OCI-LY1 (cell line): ENCODE measurements around the gene SLX4IP.

Source experiments
- H2AFZ ChIP-seq: fragments of 200-600 bp; sonication (generic), shearing (Covaris generic); 2 replicates; pipeline ENCODE4 v1.6.0; 2014; ENCODE audit warnings: antibody characterized with exemption, mild to moderate bottlenecking, low read length
- H3F3A ChIP-seq: fragments of 200-600 bp; sonication (generic), shearing (Covaris generic); 2 replicates; pipeline ENCODE4 v1.6.0; 2014; ENCODE audit warnings: mild to moderate bottlenecking, antibody characterized with exemption, low read length, moderate library complexity; ENCODE audit not compliant: insufficient read depth
- H3K27ac ChIP-seq: fragments of 200-600 bp; sonication (generic); 2 replicates; pipeline ENCODE4 v1.5.1; 2014; ENCODE audit warnings: low read length, mixed run types, mild to moderate bottlenecking, low read depth; ENCODE audit not compliant: poor library complexity, severe bottlenecking
- H3K27me3 ChIP-seq: fragments of 200-600 bp; sonication (generic); 2 replicates; pipeline ENCODE4 v1.6.0; 2014; ENCODE audit warnings: antibody characterized with exemption, mild to moderate bottlenecking, low read length, moderate library complexity; ENCODE audit not compliant: insufficient read depth
- H3K36me3 ChIP-seq: fragments of 200-600 bp; sonication (generic); 2 replicates; pipeline ENCODE4 v1.6.1; 2014; ENCODE audit warnings: mild to moderate bottlenecking, antibody characterized with exemption, low read length, moderate library complexity, mixed read lengths; ENCODE audit not compliant: insufficient read depth
- H3K4me1 ChIP-seq: fragments of 200-600 bp; sonication (generic); 2 replicates; pipeline ENCODE4 v1.5.1; 2014; ENCODE audit warnings: mild to moderate bottlenecking, low read length, moderate library complexity; ENCODE audit not compliant: insufficient read depth, severe bottlenecking
- H3K4me2 ChIP-seq: fragments of 200-600 bp; sonication (generic), shearing (Covaris generic); 2 replicates; pipeline ENCODE4 v1.6.1; 2014; ENCODE audit warnings: low read length
- H3K4me3 ChIP-seq: fragments of 200-600 bp; sonication (generic); 2 replicates; pipeline ENCODE4 v1.5.1; 2014; ENCODE audit warnings: low read length, low read depth, mild to moderate bottlenecking, mixed read lengths; ENCODE audit not compliant: poor library complexity, severe bottlenecking
- H3K79me2 ChIP-seq: fragments of 200-600 bp; shearing (Covaris generic); 2 replicates; pipeline ENCODE4 v1.6.1; 2016; ENCODE audit warnings: mixed run types, low read length, mixed read lengths; ENCODE audit not compliant: insufficient read depth
- H3K9ac ChIP-seq: fragments of 200-600 bp; sonication (generic), shearing (Covaris generic); 2 replicates; pipeline ENCODE4 v1.6.1; 2014; ENCODE audit warnings: mild to moderate bottlenecking, low read length, mixed read lengths
- H3K9me2 ChIP-seq: fragments of 200-600 bp; sonication (generic), shearing (Covaris generic); 2 replicates; pipeline ENCODE4 v1.6.1; 2014; ENCODE audit warnings: low read depth, mild to moderate bottlenecking, low read length, mixed read lengths
- H3K9me3 ChIP-seq: fragments of 200-600 bp; shearing (Covaris generic); 2 replicates; pipeline ENCODE4 v1.6.1; 2014; ENCODE audit warnings: low read length, mixed read lengths
- H4K20me1 ChIP-seq: fragments of 200-600 bp; sonication (generic), shearing (Covaris generic); 2 replicates; pipeline ENCODE4 v1.6.0; 2016; ENCODE audit warnings: mild to moderate bottlenecking, low read length; ENCODE audit not compliant: insufficient read depth
- EZH2 ChIP-seq: fragments of 200-600 bp; sonication (generic), shearing (Covaris generic); IDR thresholded peaks from 2 replicates; pipeline ENCODE4 v1.8.0; 2017; ENCODE audit warnings: borderline replicate concordance, mixed run types, mild to moderate bottlenecking, antibody characterized with exemption, low read length, moderate library complexity, mixed read lengths
- TF ChIP-seq, protein P1 (sequence below): fragments of 200-600 bp; sonication (generic), shearing (Covaris generic); IDR thresholded peaks from 2 replicates; pipeline ENCODE4 v1.5.1; 2017; ENCODE audit warnings: mild to moderate bottlenecking, antibody characterized with exemption, low read length, moderate library complexity, mixed read lengths

SLX4IP gene

GRCh38 chr20:10561302-10561701 lies 126.2 kb downstream of the SLX4IP start:
- Histone ChIP-seq H3K27me3 (no peaks in the 10 kb centered on the region), H3K4me1 (peaks cover 22% of the 10 kb centered on the region), H2AFZ (no peak overlapping the region), H3K9me2 (no peaks in the 10 kb centered on the region), H3K36me3 (peaks cover 31% of the 10 kb centered on the region), H3K4me2 (no peak overlapping the region), H3K9me3 (no peaks in the 10 kb centered on the region), H3K9ac (no peak overlapping the region), H4K20me1 (no peaks in the 10 kb centered on the region), H3K27ac (no peak overlapping the region), H3K4me3 (no peak overlapping the region), H3K79me2 (no peaks in the 10 kb centered on the region), H3F3A (no peaks in the 10 kb centered on the region)
- TF ChIP-seq EZH2, result no peak
- TF ChIP-seq, protein P1, sequence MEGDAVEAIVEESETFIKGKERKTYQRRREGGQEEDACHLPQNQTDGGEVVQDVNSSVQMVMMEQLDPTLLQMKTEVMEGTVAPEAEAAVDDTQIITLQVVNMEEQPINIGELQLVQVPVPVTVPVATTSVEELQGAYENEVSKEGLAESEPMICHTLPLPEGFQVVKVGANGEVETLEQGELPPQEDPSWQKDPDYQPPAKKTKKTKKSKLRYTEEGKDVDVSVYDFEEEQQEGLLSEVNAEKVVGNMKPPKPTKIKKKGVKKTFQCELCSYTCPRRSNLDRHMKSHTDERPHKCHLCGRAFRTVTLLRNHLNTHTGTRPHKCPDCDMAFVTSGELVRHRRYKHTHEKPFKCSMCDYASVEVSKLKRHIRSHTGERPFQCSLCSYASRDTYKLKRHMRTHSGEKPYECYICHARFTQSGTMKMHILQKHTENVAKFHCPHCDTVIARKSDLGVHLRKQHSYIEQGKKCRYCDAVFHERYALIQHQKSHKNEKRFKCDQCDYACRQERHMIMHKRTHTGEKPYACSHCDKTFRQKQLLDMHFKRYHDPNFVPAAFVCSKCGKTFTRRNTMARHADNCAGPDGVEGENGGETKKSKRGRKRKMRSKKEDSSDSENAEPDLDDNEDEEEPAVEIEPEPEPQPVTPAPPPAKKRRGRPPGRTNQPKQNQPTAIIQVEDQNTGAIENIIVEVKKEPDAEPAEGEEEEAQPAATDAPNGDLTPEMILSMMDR, result no peak

DNA sequence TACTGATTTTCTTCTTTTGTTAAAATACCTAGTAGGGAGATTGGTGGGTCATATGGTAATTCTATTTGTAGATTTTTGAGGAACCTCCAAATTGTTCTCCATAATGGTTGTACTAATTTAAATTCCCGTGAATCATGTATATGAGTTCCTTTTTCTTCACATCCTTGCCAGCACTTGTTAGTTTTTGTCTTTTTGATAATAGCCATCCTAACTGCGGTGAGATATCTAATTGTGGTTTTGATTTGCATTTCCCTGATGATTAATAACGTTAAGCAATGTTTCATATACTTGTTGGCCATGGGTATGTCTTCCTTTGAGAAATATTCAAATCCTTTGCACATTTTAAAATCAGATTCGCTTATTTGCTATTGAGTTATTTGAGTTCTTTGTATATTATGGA lies 127.8 kb downstream of the SLX4IP start:
- H3K4me2 ChIP-seq, result no peak overlapping the region
- TF ChIP-seq EZH2, result no peak
- TF ChIP-seq, protein P1, result no peak
- H3K27ac ChIP-seq, result no peak overlapping the region
- H3K9me2 ChIP-seq, result no peaks in the 10 kb centered on the region
- no peaks in the 10 kb centered on the region for H4K20me1 ChIP-seq
- H3K9me3 ChIP-seq, result no peaks in the 10 kb centered on the region
- peaks cover 15% of the 10 kb centered on the region for H3K4me1 ChIP-seq
- H3K9ac ChIP-seq, result no peak overlapping the region
- H3F3A ChIP-seq, result no peaks in the 10 kb centered on the region
- H3K4me3 ChIP-seq, result no peak overlapping the region
- H3K79me2 ChIP-seq, result no peaks in the 10 kb centered on the region
- H3K27me3 ChIP-seq, result no peaks in the 10 kb centered on the region
- peaks cover 37% of the 10 kb centered on the region for H3K36me3 ChIP-seq
- H2AFZ ChIP-seq, result no peak overlapping the region

DNA sequence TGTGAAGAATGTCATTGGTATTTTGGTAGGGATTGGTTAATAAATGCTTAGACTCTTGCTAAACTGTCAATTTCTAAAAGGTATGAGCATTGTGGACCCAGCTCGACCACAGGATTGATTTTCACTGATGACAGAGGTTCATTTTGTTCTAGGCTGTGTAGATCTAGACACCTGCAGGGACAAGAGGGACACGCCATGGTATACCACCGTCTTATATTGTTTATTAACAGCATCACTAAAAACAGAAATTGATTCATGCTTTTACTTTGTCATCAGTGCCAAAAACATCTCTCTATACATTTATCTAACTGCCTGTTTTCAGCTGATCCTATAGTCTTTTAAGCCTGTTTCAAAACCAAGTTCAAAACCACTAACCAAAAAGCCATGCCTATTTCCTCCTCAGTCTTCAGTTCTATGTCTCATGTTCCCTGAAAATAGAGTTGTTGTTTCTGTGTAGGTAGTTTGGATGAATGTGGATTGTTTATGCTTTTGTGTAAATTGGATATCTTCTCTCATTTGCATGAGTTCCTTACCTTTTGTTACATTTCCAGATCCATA lies 128.9 kb downstream of the SLX4IP start:
- H3K4me2 ChIP-seq, result no peak overlapping the region
- no peak for TF ChIP-seq EZH2
- TF ChIP-seq, protein P1, result no peak

More for the DNA sequence above, 128.9 kb downstream of the SLX4IP start:
- Histone ChIP-seq H3K4me1 (peaks cover 4% of the 10 kb centered on the region), H3K36me3 (peaks cover 37% of the 10 kb centered on the region), H3K9me2 (no peaks in the 10 kb centered on the region), H4K20me1 (no peaks in the 10 kb centered on the region), H3K9me3 (no peaks in the 10 kb centered on the region), H3K4me3 (no peak overlapping the region), H3K9ac (no peak overlapping the region), H3K79me2 (no peaks in the 10 kb centered on the region), H3F3A (no peaks in the 10 kb centered on the region), H3K27ac (no peak overlapping the region), H2AFZ (no peak overlapping the region), H3K27me3 (no peaks in the 10 kb centered on the region)
